ENCODE data around the gene KCNJ5. TPM values are rescaled to one million over a fixed set of nuclear protein-coding genes. Genes with fewer than 3 reads are reported as not detected.

The KCNJ5 gene
- total RNA-seq, 1 experiment from 2014 or later, result not detected

GRCh38 chr11:128852327-128853023 is 38.7 kb upstream of the KCNJ5 start:
- no peaks in the 10 kb centered on the region; the same call in 1 of the 2 replicates for H3K9me3 ChIP-seq
- H3K4me3 ChIP-seq (ENCODE audit: low read depth, low read length), result no peak overlapping the region
- H3K27ac Mint-ChIP-seq (ENCODE audit: unreplicated experiment), result no peak overlapping the region
- POLR2A ChIA-PET, result no interaction called here
- DNase-seq, result no peak
- no peaks in the 10 kb centered on the region for H3K4me1 ChIP-seq
- H3K9me3 Mint-ChIP-seq (ENCODE audit: unreplicated experiment), result no peaks in the 10 kb centered on the region
- H3K27me3 Mint-ChIP-seq (ENCODE audit: insufficient read depth, unreplicated experiment), result peaks cover 12% of the 10 kb centered on the region
- H3K36me3 ChIP-seq (ENCODE audit: control insufficient read depth, insufficient read depth, low read length), result no peaks in the 10 kb centered on the region
- H3K4me1 Mint-ChIP-seq (ENCODE audit: low read depth, unreplicated experiment), result no peaks in the 10 kb centered on the region
- intact Hi-C loops (cut with micrococcal nuclease; ENCODE audit: unreplicated experiment), result no loop called here
- peaks cover 2% of the 10 kb centered on the region; the same call in 1 of the 2 replicates for H3K27me3 ChIP-seq (replicated peaks; ENCODE audit: control insufficient read depth, insufficient read depth, low read length)
- BruUV-seq (replicated peaks), result no TSS peak
- H3K36me3 Mint-ChIP-seq (ENCODE audit: insufficient read depth, unreplicated experiment), result no peaks in the 10 kb centered on the region
- no peak for TF ChIP-seq CTCF (IDR thresholded peaks at IDR 0.05; ENCODE audit: insufficient read depth in 1 of 2, low read depth in 1 of 2, low read length in 1 of 2, severe bottlenecking in 1 of 2, unreplicated experiment in 1 of 2)
- no peak overlapping the region for H3K4me3 Mint-ChIP-seq (ENCODE audit: unreplicated experiment)
- CTCF ChIA-PET, result no interaction called here

GRCh38 chr11:128853559-128853958 is 37.6 kb upstream of the KCNJ5 start:
- no peaks in the 10 kb centered on the region for H3K9me3 Mint-ChIP-seq (ENCODE audit: unreplicated experiment)
- DNase-seq, result no peak
- ChIA-PET POLR2A (no interaction called here), CTCF (interaction anchor here (0.6 kb wide), 1 partner anchor 24 kb away, joined by 4 read pairs; no protein-coding TSS in a partner anchor)
- Histone ChIP-seq H3K9me3 (no peaks in the 10 kb centered on the region), H3K27me3 (replicated peaks; ENCODE audit: control insufficient read depth, insufficient read depth, low read length) (peaks cover 2% of the 10 kb centered on the region; the same call in 1 of the 2 replicates), H3K4me3 (ENCODE audit: low read depth, low read length) (no peak overlapping the region), H3K4me1 (no peaks in the 10 kb centered on the region), H3K36me3 (ENCODE audit: control insufficient read depth, insufficient read depth, low read length) (no peaks in the 10 kb centered on the region)
- no TSS peak for BruUV-seq (replicated peaks)
- TF ChIP-seq CTCF (IDR thresholded peaks at IDR 0.05; ENCODE audit: insufficient read depth in 1 of 2, low read depth in 1 of 2, low read length in 1 of 2, severe bottlenecking in 1 of 2, unreplicated experiment in 1 of 2), result no peak
- H3K36me3 Mint-ChIP-seq (ENCODE audit: insufficient read depth, unreplicated experiment), result no peaks in the 10 kb centered on the region
- no peak overlapping the region for H3K27ac Mint-ChIP-seq (ENCODE audit: unreplicated experiment)
- H3K4me1 Mint-ChIP-seq (ENCODE audit: low read depth, unreplicated experiment), result no peaks in the 10 kb centered on the region
- H3K27me3 Mint-ChIP-seq (ENCODE audit: insufficient read depth, unreplicated experiment), result peaks cover 12% of the 10 kb centered on the region
- H3K4me3 Mint-ChIP-seq (ENCODE audit: unreplicated experiment), result no peak overlapping the region
- intact Hi-C loops (cut with micrococcal nuclease; ENCODE audit: unreplicated experiment), result no loop called here

- H3K9me3 ChIP-seq, result no peaks in the 10 kb centered on the region
- CTCF ChIA-PET, result no interaction called here
- no peak overlapping the region for H3K4me3 ChIP-seq (ENCODE audit: low read depth, low read length)
- intact Hi-C loops (cut with micrococcal nuclease; ENCODE audit: unreplicated experiment), result no loop called here
- Mint-ChIP-seq H3K4me1 (ENCODE audit: low read depth, unreplicated experiment) (no peaks in the 10 kb centered on the region), H3K36me3 (ENCODE audit: insufficient read depth, unreplicated experiment) (no peaks in the 10 kb centered on the region), H3K9me3 (ENCODE audit: unreplicated experiment) (no peaks in the 10 kb centered on the region), H3K27me3 (ENCODE audit: insufficient read depth, unreplicated experiment) (peaks cover 12% of the 10 kb centered on the region), H3K27ac (ENCODE audit: unreplicated experiment) (no peak overlapping the region), H3K4me3 (ENCODE audit: unreplicated experiment) (no peak overlapping the region)
- TF ChIP-seq CTCF (IDR thresholded peaks at IDR 0.05; ENCODE audit: insufficient read depth in 1 of 2, low read depth in 1 of 2, low read length in 1 of 2, severe bottlenecking in 1 of 2, unreplicated experiment in 1 of 2), result no peak
- H3K27me3 ChIP-seq (replicated peaks; ENCODE audit: control insufficient read depth, insufficient read depth, low read length), result peaks cover 2% of the 10 kb centered on the region; the same call in 1 of the 2 replicates
- H3K36me3 ChIP-seq (ENCODE audit: control insufficient read depth, insufficient read depth, low read length), result no peaks in the 10 kb centered on the region
- DNase-seq, result no peak
- no peaks in the 10 kb centered on the region for H3K4me1 ChIP-seq
- no TSS peak for BruUV-seq (replicated peaks)
- POLR2A ChIA-PET, result no interaction called here
These were observed 36.3 kb upstream of the KCNJ5 start for GRCh38 chr11:128854841-128855240.
